RWPE2 (cell line): ENCODE results near the gene FARP2.
"Not testable (repeated sequence)": the region's sequence is repeated elsewhere in the genome, so short reads cannot be mapped to it uniquely, and the experiment has no call there.

Source experiments
- ATAC-seq: fragments of 200-7000 bp; cut with Tn5 transposase; 3 replicates; pipeline ENCODE4 v1.9.1; 2021; ENCODE audit warnings: low read depth
- DNase-seq: peaks from one replicate; pipeline ENCODE4 v3.0.0-alpha.2; 2020; ENCODE audit warnings: low spot score
- H3K27ac ChIP-seq: fragments of 450-650 bp; 2 replicates; pipeline ENCODE4 v1.5.1; 2017; ENCODE audit warnings: mild to moderate bottlenecking; ENCODE audit not compliant: poor library complexity, severe bottlenecking
- H3K27me3 ChIP-seq: fragments of 250-450 bp; sonication (Bioruptor Pico); 2 replicates; pipeline ENCODE4 v1.5.1; 2021; ENCODE audit warnings: mild to moderate bottlenecking, moderate library complexity; ENCODE audit not compliant: insufficient read depth, poor library complexity, severe bottlenecking
- H3K36me3 ChIP-seq: fragments of 250-450 bp; sonication (Bioruptor Pico); 2 replicates; pipeline ENCODE4 v1.5.1; 2020; ENCODE audit warnings: low read depth, mild to moderate bottlenecking, moderate library complexity
- H3K4me1 ChIP-seq: fragments of 250-450 bp; sonication (Bioruptor Pico); 2 replicates; pipeline ENCODE4 v1.5.1; 2021; ENCODE audit warnings: mild to moderate bottlenecking, moderate library complexity; ENCODE audit not compliant: insufficient read depth, poor library complexity, severe bottlenecking
- H3K4me3 ChIP-seq: fragments of 250-450 bp; sonication (Bioruptor Pico); 2 replicates; pipeline ENCODE4 v1.5.1; 2021; ENCODE audit warnings: mild to moderate bottlenecking, moderate library complexity; ENCODE audit not compliant: severe bottlenecking
- H3K9me3 ChIP-seq: fragments of 250-450 bp; sonication (Bioruptor Pico); 2 replicates; pipeline ENCODE4 v1.5.1; 2021; ENCODE audit warnings: mild to moderate bottlenecking, moderate library complexity; ENCODE audit not compliant: severe bottlenecking
- TF ChIP-seq, protein P1 (sequence below): fragments of 450-650 bp; IDR thresholded peaks from one replicate; pipeline ENCODE4 v1.5.1; 2017; ENCODE audit warnings: mild to moderate bottlenecking, moderate library complexity; ENCODE audit not compliant: poor library complexity, severe bottlenecking

FARP2 gene

DNA sequence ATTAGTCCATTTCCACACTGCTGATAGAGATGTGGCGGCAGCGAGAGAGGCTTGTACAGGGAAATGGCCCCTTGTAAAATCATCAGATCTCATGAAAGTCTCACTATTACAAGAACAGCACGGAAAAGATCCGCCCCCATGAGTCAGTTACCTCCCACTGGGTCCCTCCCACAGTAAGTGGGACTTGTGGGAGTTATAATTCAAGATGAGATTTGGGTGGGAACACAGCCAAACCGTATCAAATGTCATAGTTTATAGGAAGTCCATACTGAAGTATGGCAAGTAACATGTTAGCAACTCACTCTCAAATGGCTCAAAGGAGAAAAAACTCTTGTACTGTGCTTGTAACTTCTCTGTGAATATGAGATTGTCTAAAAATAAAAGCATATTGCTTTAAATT is 56.1 kb downstream of the FARP2 start:
- DNase-seq = no peak
- Histone ChIP-seq H3K9me3 (no peaks in the 10 kb centered on the region), H3K4me3 (no peak overlapping the region), H3K36me3 (peaks cover 38% of the 10 kb centered on the region), H3K27ac (no peak overlapping the region), H3K4me1 (no peaks in the 10 kb centered on the region), H3K27me3 (no peaks in the 10 kb centered on the region)
- no peak; the same call in 2 of the 3 replicates for ATAC-seq
- TF ChIP-seq, protein P1, sequence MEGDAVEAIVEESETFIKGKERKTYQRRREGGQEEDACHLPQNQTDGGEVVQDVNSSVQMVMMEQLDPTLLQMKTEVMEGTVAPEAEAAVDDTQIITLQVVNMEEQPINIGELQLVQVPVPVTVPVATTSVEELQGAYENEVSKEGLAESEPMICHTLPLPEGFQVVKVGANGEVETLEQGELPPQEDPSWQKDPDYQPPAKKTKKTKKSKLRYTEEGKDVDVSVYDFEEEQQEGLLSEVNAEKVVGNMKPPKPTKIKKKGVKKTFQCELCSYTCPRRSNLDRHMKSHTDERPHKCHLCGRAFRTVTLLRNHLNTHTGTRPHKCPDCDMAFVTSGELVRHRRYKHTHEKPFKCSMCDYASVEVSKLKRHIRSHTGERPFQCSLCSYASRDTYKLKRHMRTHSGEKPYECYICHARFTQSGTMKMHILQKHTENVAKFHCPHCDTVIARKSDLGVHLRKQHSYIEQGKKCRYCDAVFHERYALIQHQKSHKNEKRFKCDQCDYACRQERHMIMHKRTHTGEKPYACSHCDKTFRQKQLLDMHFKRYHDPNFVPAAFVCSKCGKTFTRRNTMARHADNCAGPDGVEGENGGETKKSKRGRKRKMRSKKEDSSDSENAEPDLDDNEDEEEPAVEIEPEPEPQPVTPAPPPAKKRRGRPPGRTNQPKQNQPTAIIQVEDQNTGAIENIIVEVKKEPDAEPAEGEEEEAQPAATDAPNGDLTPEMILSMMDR = no peak

DNA sequence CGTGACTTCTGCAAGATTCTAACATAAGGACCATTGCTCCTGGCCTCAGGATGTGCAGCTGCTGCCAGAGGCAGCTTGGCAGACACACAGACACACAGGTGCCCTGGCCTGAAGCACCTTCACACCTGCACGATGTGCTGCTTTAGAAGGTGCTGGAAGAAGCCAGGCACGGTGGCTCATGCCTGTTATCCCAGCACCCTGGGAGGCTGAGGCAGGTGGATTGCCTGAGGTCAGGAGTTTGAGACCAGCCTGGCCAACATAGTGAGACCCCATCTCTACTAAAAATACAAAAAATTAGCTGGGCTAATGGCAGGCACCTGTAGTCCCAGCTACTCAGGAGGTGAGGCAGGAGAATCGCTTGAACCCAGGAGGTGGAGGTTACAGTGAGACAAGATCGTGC is 57.4 kb downstream of the FARP2 start:
- H3K27me3 ChIP-seq, DNase-seq, H3K27ac ChIP-seq, H3K4me1 ChIP-seq, H3K9me3 ChIP-seq, H3K4me3 ChIP-seq, ATAC-seq: not testable (repeated sequence)
- peaks cover 31% of the 10 kb centered on the region for H3K36me3 ChIP-seq

GRCh38 chr2:241413929-241414580 is 58.0 kb downstream of the FARP2 start:
- Histone ChIP-seq H3K4me1 (no peaks in the 10 kb centered on the region), H3K27ac (no peak overlapping the region), H3K36me3 (peaks cover 31% of the 10 kb centered on the region), H3K9me3 (no peaks in the 10 kb centered on the region), H3K27me3 (no peaks in the 10 kb centered on the region), H3K4me3 (no peak overlapping the region)
- TF ChIP-seq, protein P1 = no peak
- ATAC-seq (no peak), DNase-seq (no peak)

DNA sequence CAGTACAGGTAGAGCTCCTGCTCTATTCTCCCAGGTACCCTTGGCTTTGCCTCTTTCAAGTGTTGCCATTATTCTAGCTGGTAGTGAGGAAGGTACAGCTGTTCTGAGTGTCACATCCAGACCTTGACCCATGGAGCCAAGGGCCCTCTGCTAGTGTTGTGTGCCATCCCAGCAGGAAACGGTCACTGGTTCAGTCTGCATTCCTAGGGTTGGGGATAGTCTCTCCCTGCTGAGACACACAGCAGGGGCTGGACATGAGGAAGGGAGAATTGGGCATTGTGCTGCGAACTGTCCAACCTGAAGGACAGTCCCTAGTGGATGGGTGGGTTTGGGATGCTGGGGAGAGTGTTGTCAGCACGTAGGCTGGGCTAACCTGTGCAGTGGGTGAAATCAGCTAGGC is 59.1 kb downstream of the FARP2 start:
- DNase-seq (no peak), ATAC-seq (no peak)
- Histone ChIP-seq H3K9me3 (no peaks in the 10 kb centered on the region), H3K4me1 (no peaks in the 10 kb centered on the region), H3K36me3 (peaks cover 35% of the 10 kb centered on the region), H3K4me3 (no peak overlapping the region), H3K27me3 (no peaks in the 10 kb centered on the region), H3K27ac (no peak overlapping the region)
- TF ChIP-seq, protein P1 = no peak

DNA sequence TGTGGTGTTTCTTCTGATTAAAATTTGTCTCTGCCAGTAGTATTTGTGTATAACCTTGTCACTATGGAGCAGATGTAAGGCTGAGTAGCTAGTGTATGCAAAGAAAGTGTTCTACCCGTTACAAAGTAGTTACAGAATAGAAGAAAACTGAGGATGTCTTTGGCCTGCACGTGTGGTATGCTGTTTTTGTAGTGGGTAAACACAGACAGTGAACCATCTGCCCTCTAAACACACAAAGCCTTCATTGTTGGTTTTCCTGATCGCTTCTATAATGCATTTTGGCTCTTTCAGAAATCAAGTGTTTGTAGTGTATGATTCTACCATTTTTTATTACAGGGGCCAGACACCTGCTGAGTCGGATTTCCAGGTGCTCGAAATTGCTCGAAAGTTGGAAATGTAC is 61.5 kb downstream of the FARP2 start:
- Histone ChIP-seq H3K27me3 (no peaks in the 10 kb centered on the region), H3K27ac (no peak overlapping the region), H3K4me3 (no peak overlapping the region), H3K4me1 (no peaks in the 10 kb centered on the region), H3K36me3 (peaks cover 17% of the 10 kb centered on the region), H3K9me3 (no peaks in the 10 kb centered on the region)
- DNase-seq (no peak), ATAC-seq (no peak)
- TF ChIP-seq, protein P1 = no peak
